Measurements from ENCODE around the gene GHDC.
"Not testable (repeated sequence)": the region's sequence is repeated elsewhere in the genome, so short reads cannot be mapped to it uniquely, and the experiment has no call there.

Gene GHDC

DNA sequence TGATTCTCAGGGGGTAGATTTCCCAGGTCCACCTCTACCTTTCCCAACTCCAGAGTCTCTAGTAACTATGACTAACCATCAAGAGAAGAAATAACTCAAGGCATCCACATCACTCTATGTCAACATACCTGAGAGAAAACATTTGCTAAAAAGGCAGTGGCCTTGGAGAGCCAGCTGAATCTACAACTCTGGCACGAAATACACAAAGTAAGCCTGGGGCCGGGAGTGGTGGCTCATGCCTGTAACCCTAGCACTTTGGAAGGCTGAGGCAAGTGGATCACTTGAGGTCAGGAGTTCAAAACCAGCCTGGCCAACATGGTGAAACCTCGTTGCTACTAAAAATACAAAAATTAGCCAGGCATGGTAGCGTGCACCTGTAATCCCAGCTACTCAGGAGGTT, 51.2 kb downstream of the GHDC start:
- DNase-seq: not testable (repeated sequence)

GRCh38 chr17:42142371-42142896, 51.9 kb downstream of the GHDC start:
- DNase-seq: no peak

- no peak for DNase-seq
Observed at GRCh38 chr17:42141382-42141781, 52.9 kb downstream of the GHDC start.

DNA sequence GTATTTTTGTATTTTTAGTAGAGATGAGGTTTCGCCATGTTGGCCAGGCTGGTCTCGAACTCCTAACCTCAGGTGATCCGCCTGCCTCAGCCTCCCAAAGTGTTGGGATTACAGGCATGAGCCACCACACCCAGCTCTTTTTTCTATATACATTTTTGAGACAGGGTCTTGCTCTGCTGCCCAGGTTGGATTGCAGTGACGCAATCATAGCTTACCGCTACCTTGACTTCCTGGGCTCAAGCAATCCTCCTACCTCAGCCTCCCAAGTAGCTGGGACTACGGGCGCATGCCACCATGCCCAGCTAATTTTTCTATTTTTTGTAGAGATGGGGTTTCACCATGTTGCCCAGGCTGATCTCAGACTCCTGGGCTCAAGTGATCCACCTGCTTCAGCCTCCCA, 53.6 kb downstream of the GHDC start:
- not testable (repeated sequence) for DNase-seq
